H9 (cell line): ENCODE measurements around the gene RABGAP1. TPM values are rescaled to one million over a fixed set of nuclear protein-coding genes. Genes with fewer than 3 reads are reported as not detected.

Experiments used
- DNase-seq: peaks from one replicate; pipeline ENCODE4 v3.0.0-alpha.2; 2017
- H2AFZ ChIP-seq: one replicate; pipeline ENCODE4 v1.6.1; 2013; ENCODE audit warnings: mild to moderate bottlenecking, low read length, control low read depth, moderate library complexity
- H2AK5ac ChIP-seq: 2 replicates; pipeline ENCODE4 v1.6.1; 2013; ENCODE audit warnings: low read length, control low read depth, mixed read lengths; ENCODE audit not compliant: insufficient read length
- H2BK120ac ChIP-seq: one replicate; pipeline ENCODE4 v1.6.1; 2013; ENCODE audit warnings: low read depth, mild to moderate bottlenecking, low read length, control low read depth, inconsistent platforms; ENCODE audit not compliant: poor library complexity, severe bottlenecking
- H2BK12ac ChIP-seq: 2 replicates; pipeline ENCODE4 v1.6.1; 2013; ENCODE audit warnings: low read length, control low read depth, mixed read lengths, low read depth; ENCODE audit not compliant: insufficient read length
- H2BK15ac ChIP-seq: 2 replicates; pipeline ENCODE4 v1.6.1; 2013; ENCODE audit warnings: low read depth, low read length, control low read depth
- H2BK20ac ChIP-seq: one replicate; pipeline ENCODE4 v1.6.1; 2013; ENCODE audit warnings: low read depth, mild to moderate bottlenecking, low read length, control low read depth, inconsistent platforms; ENCODE audit not compliant: poor library complexity, severe bottlenecking
- H2BK5ac ChIP-seq: 2 replicates; pipeline ENCODE4 v1.6.1; 2013; ENCODE audit warnings: low read length, control low read depth, mixed read lengths; ENCODE audit not compliant: insufficient read length
- H3K14ac ChIP-seq: 2 replicates; pipeline ENCODE4 v1.6.1; 2013; ENCODE audit warnings: low read length, control low read depth; ENCODE audit not compliant: insufficient read depth
- H3K18ac ChIP-seq: 2 replicates; pipeline ENCODE4 v1.6.1; 2013; ENCODE audit warnings: low read depth, mild to moderate bottlenecking, mixed read lengths, low read length, control low read depth; ENCODE audit not compliant: insufficient read length
- H3K23ac ChIP-seq: 2 replicates; pipeline ENCODE4 v1.6.1; 2013; ENCODE audit warnings: low read length, control low read depth, mixed read lengths, low read depth; ENCODE audit not compliant: insufficient read length
- H3K23me2 ChIP-seq: 2 replicates; pipeline ENCODE4 v1.6.1; 2013; ENCODE audit warnings: low read depth, mild to moderate bottlenecking, mixed read lengths, low read length, control low read depth; ENCODE audit not compliant: insufficient read length, poor library complexity, severe bottlenecking
- H3K27ac ChIP-seq: 2 replicates; pipeline ENCODE4 v1.5.1; 2013; ENCODE audit warnings: low read length, control low read depth, mixed read lengths, low read depth; ENCODE audit not compliant: insufficient read length
- H3K27me3 ChIP-seq: 2 replicates; pipeline ENCODE4 v1.6.1; 2013; ENCODE audit warnings: low read length, control low read depth, inconsistent platforms; ENCODE audit not compliant: insufficient read depth
- H3K4ac ChIP-seq: 2 replicates; pipeline ENCODE4 v1.6.1; 2013; ENCODE audit warnings: low read depth, mild to moderate bottlenecking, control low read depth, inconsistent platforms, low read length, moderate library complexity
- H3K4me1 ChIP-seq: 2 replicates; pipeline ENCODE4 v1.6.1; 2013; ENCODE audit warnings: low read length, control low read depth, inconsistent platforms; ENCODE audit not compliant: insufficient read depth
- H3K4me2 ChIP-seq: 2 replicates; pipeline ENCODE4 v1.6.1; 2013; ENCODE audit warnings: low read length, control low read depth, mixed read lengths; ENCODE audit not compliant: insufficient read length, insufficient read depth
- H3K56ac ChIP-seq: 2 replicates; pipeline ENCODE4 v1.6.1; 2013; ENCODE audit warnings: low read depth, mild to moderate bottlenecking, mixed read lengths, low read length, control low read depth; ENCODE audit not compliant: insufficient read length
- H3K79me1 ChIP-seq: 2 replicates; pipeline ENCODE4 v1.6.1; 2013; ENCODE audit warnings: low read depth, mild to moderate bottlenecking, moderate library complexity, low read length, control low read depth, inconsistent platforms; ENCODE audit not compliant: insufficient read depth, poor library complexity, severe bottlenecking
- H3K79me2 ChIP-seq: 2 replicates; pipeline ENCODE4 v1.6.1; 2013; ENCODE audit warnings: low read length, control low read depth, inconsistent platforms; ENCODE audit not compliant: insufficient read depth
- H3K9ac ChIP-seq: 2 replicates; pipeline ENCODE4 v1.6.1; 2013; ENCODE audit warnings: low read length, control low read depth, mixed read lengths; ENCODE audit not compliant: insufficient read length; ENCODE audit errors: extremely low read depth
- H3K9me3 ChIP-seq: one replicate; pipeline ENCODE4 v1.6.1; 2013; ENCODE audit warnings: low read depth, low read length, inconsistent platforms; ENCODE audit not compliant: control insufficient read depth
- H3T11ph ChIP-seq: one replicate; pipeline ENCODE4 v1.6.1; 2013; ENCODE audit warnings: mild to moderate bottlenecking, low read length, control low read depth, inconsistent platforms
- H4K20me1 ChIP-seq: one replicate; pipeline ENCODE4 v1.6.1; 2013; ENCODE audit not compliant: control insufficient read depth, insufficient read length, insufficient read depth
- H4K5ac ChIP-seq: 2 replicates; pipeline ENCODE4 v1.6.1; 2013; ENCODE audit warnings: low read depth, mild to moderate bottlenecking, mixed read lengths, low read length, control low read depth; ENCODE audit not compliant: insufficient read length
- H4K8ac ChIP-seq: replicated peaks from 2 replicates; pipeline ENCODE4 v1.6.1; 2013; ENCODE audit warnings: low read length, control low read depth, mixed read lengths, low read depth; ENCODE audit not compliant: insufficient read length
- H4K91ac ChIP-seq: 2 replicates; pipeline ENCODE4 v1.6.1; 2013; ENCODE audit warnings: low read depth, mild to moderate bottlenecking, moderate library complexity, mixed read lengths, low read length, control low read depth; ENCODE audit not compliant: insufficient read length
- H3K27ac Mint-ChIP-seq, 3 experiments: 2 replicates in 2 of 3; 3 replicates in 1 of 3; pipeline ENCODE4 v1.8.0; 2020 to 2021; ENCODE audit warnings: mixed read lengths in 3 of 3, mild to moderate bottlenecking in 1 of 3, moderate library complexity in 1 of 3
- H3K27me3 Mint-ChIP-seq: 2 replicates; pipeline ENCODE4 v1.8.0; 2021; ENCODE audit warnings: low read depth, mild to moderate bottlenecking, moderate library complexity, mixed read lengths
- H3K36me3 Mint-ChIP-seq, 3 experiments: 2 replicates in 2 of 3; 3 replicates in 1 of 3; pipeline ENCODE4 v1.8.0; 2020 to 2021; ENCODE audit warnings: low read depth in 3 of 3, mixed read lengths in 3 of 3; ENCODE audit not compliant: insufficient read depth in 1 of 3
- H3K4me1 Mint-ChIP-seq, 2 experiments: 2 replicates each; pipeline ENCODE4 v1.8.0; 2020; ENCODE audit warnings: mixed read lengths in 2 of 2
- H3K4me3 Mint-ChIP-seq, 2 experiments: 2 replicates in 1 of 2; 3 replicates in 1 of 2; pipeline ENCODE4 v1.8.0; 2020 to 2021; ENCODE audit warnings: mild to moderate bottlenecking in 2 of 2, mixed read lengths in 2 of 2, moderate library complexity in 1 of 2
- H3K9me3 Mint-ChIP-seq, 2 experiments: 2 replicates in 1 of 2; 3 replicates in 1 of 2; pipeline ENCODE4 v1.8.0; 2020; ENCODE audit warnings: mild to moderate bottlenecking in 2 of 2, mixed read lengths in 2 of 2, moderate library complexity in 1 of 2
- WGBS: extraction: QIAGEN DNeasy Blood & Tissue Kit; methylation state at CpG from one replicate; pipeline ENCODE4 v1.1.7; 2013; ENCODE audit warnings: missing lambda C conversion rate, low lambda C conversion rate, mixed read lengths; ENCODE audit not compliant: insufficient read length; ENCODE audit errors: extremely low coverage; 5-methylcytosine and 5-hydroxymethylcytosine counted together
- total RNA-seq: library from RNA; stranded (reverse); gene quantifications from 2 replicates; pipeline ENCODE4 v1.2.1, GENCODE V29; 2021
- TF ChIP-seq, protein P1 (sequence below): fragments of 200-600 bp; sonication (generic); conservative IDR thresholded peaks from 3 replicates; pipeline ENCODE4 v1.8.0; 2021; ENCODE audit warnings: antibody characterized with exemption, mild to moderate bottlenecking

Gene RABGAP1
- total RNA-seq, 1 experiment from 2014 or later, result 31.6 TPM

DNA sequence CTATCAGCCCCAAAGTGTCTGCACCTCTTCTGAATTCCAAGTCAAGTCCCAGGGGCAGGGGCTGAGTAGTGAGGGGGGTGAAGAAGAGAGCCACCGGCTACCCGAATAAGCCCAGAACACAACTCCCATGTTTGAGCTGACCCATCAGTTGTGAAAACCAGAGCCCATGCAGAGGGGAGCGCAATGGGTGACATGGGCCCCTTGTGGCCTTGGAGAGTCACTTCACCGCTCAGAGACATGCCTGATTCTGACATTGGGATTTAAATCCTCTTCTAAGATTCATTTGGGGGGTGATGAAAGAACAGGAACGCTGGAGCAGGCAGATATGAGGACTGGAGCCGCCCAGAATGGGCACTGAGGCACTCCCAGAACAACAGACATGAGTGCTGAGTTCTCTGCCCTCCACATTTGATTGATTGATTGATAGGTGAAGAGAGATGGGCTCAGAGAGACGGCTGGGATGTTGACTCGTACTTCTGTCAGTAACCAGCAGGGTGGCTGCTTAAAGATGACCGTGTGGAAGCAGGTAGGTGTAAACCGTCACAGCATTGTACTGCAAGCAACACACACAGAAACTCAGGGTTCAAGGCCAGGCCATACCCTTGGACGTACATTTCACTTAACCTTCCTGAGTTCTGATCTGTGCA, 166.9 kb downstream of the RABGAP1 start:
- H3K23me2 ChIP-seq, result no peaks in the 10 kb centered on the region
- Mint-ChIP-seq H3K36me3 (peaks cover 19 to 57% (median 30%) of the 10 kb centered on the region in 3 experiments; a peak in 6 of 7 replicates), H3K9me3 (no peaks in the 10 kb centered on the region), H3K27me3 (no peaks in the 10 kb centered on the region), H3K4me1 (peaks cover 13 to 20% of the 10 kb centered on the region in 2 experiments), H3K27ac (peak overlapping the region in 2 of 3 experiments; percentile 78 to 89; a peak in 3 of 7 replicates), H3K4me3 (no peak overlapping the region)
- H2AFZ ChIP-seq, result no peak overlapping the region
- peaks cover 2% of the 10 kb centered on the region for H4K20me1 ChIP-seq
- no peak for DNase-seq
- no peak overlapping the region for H2BK20ac ChIP-seq
- H3K18ac ChIP-seq, result no peak overlapping the region
- no peak overlapping the region for H2AK5ac ChIP-seq
- no peak overlapping the region for H3K9ac ChIP-seq
- H3K79me1 ChIP-seq, result no peaks in the 10 kb centered on the region
- no peak overlapping the region for H3K27ac ChIP-seq
- no peak overlapping the region for H4K91ac ChIP-seq
- no peak overlapping the region for H3K56ac ChIP-seq
- H2BK15ac ChIP-seq, result no peak overlapping the region
- H3K14ac ChIP-seq, result no peak overlapping the region
- no peaks in the 10 kb centered on the region for H3K4me1 ChIP-seq
- H4K5ac ChIP-seq, result no peak overlapping the region
- H3K27me3 ChIP-seq, result no peaks in the 10 kb centered on the region
- WGBS, result no CpG with 5 or more reads among the region's 11 CpGs
- H2BK120ac ChIP-seq, result no peak overlapping the region
- no peak overlapping the region for H3K4me2 ChIP-seq
- H3K4ac ChIP-seq, result no peak overlapping the region
- H3K9me3 ChIP-seq, result no peaks in the 10 kb centered on the region
- H3K79me2 ChIP-seq, result no peaks in the 10 kb centered on the region
- TF ChIP-seq, protein P1, sequence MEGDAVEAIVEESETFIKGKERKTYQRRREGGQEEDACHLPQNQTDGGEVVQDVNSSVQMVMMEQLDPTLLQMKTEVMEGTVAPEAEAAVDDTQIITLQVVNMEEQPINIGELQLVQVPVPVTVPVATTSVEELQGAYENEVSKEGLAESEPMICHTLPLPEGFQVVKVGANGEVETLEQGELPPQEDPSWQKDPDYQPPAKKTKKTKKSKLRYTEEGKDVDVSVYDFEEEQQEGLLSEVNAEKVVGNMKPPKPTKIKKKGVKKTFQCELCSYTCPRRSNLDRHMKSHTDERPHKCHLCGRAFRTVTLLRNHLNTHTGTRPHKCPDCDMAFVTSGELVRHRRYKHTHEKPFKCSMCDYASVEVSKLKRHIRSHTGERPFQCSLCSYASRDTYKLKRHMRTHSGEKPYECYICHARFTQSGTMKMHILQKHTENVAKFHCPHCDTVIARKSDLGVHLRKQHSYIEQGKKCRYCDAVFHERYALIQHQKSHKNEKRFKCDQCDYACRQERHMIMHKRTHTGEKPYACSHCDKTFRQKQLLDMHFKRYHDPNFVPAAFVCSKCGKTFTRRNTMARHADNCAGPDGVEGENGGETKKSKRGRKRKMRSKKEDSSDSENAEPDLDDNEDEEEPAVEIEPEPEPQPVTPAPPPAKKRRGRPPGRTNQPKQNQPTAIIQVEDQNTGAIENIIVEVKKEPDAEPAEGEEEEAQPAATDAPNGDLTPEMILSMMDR, result peak; percentile 42; the same call in 2 of the 3 replicates
- H2BK5ac ChIP-seq, result no peak overlapping the region
- no peak overlapping the region for H3T11ph ChIP-seq
- H2BK12ac ChIP-seq, result no peak overlapping the region
- H3K23ac ChIP-seq, result no peak overlapping the region
- H4K8ac ChIP-seq, result no peak overlapping the region
